ENCODE results near the gene DOCK4. TPM values are rescaled to one million over a fixed set of nuclear protein-coding genes. Genes with fewer than 3 reads are reported as not detected.

DOCK4 gene
- total RNA-seq, 4 donors from 2014 or later = 30.8 to 49.8 (median 37.2) TPM

GRCh38 chr7:111839261-111839660, 366.9 kb downstream of the DOCK4 start:
- no peak overlapping the region for H3K4me3 ChIP-seq
- TF ChIP-seq CTCF (IDR thresholded peaks at IDR 0.05) (no peak), EP300 (IDR thresholded peaks at IDR 0.05) (no peak), POLR2A (IDR thresholded peaks at IDR 0.05) (no peak)
- H3K27me3 ChIP-seq = no peaks in the 10 kb centered on the region
- peaks cover 0 to 19% (median 0%) of the 10 kb centered on the region in 3 donors for H3K36me3 ChIP-seq
- DNase-seq (ENCODE audit: low spot score in 2 of 2) = no peak
- peaks cover 0 to 17% (median 6%) of the 10 kb centered on the region in 4 donors for H3K4me1 ChIP-seq
- H3K9me3 ChIP-seq = peaks cover 0 to 8% (median 0%) of the 10 kb centered on the region in 4 donors
- no peak overlapping the region for H3K27ac ChIP-seq

- TF ChIP-seq POLR2A (IDR thresholded peaks at IDR 0.05) = no peak
- TF ChIP-seq CTCF (IDR thresholded peaks at IDR 0.05) = no peak
- TF ChIP-seq EP300 (IDR thresholded peaks at IDR 0.05) = no peak
- Histone ChIP-seq H3K9me3 (peaks cover 0 to 8% (median 0%) of the 10 kb centered on the region in 4 donors), H3K36me3 (no peaks in the 10 kb centered on the region), H3K4me1 (peaks cover 0 to 30% (median 8%) of the 10 kb centered on the region in 4 donors), H3K27me3 (no peaks in the 10 kb centered on the region), H3K27ac (no peak overlapping the region), H3K4me3 (no peak overlapping the region)
- DNase-seq (ENCODE audit: low spot score in 2 of 2) = no peak
- WGBS, 2 donors = 90 to 96% methylated on average over 1 of the region's 1 CpG
Measured at GRCh38 chr7:111836592-111836991, 369.6 kb downstream of the DOCK4 start.

GRCh38 chr7:111835066-111835465, 371.1 kb downstream of the DOCK4 start:
- Histone ChIP-seq H3K4me1 (peaks cover 0 to 30% (median 8%) of the 10 kb centered on the region in 4 donors), H3K36me3 (no peaks in the 10 kb centered on the region), H3K9me3 (peaks cover 0 to 8% (median 0%) of the 10 kb centered on the region in 4 donors), H3K27me3 (no peaks in the 10 kb centered on the region), H3K27ac (peak overlapping the region in 1 of 4 donors; percentile 44), H3K4me3 (no peak overlapping the region)
- no peak for TF ChIP-seq CTCF (IDR thresholded peaks at IDR 0.05)
- TF ChIP-seq EP300 (IDR thresholded peaks at IDR 0.05) = peak in 1 of 2 donors; percentile 30
- no peak for DNase-seq (ENCODE audit: low spot score in 2 of 2)

- WGBS, 2 donors = 88 to 91% methylated on average over 2 of the region's 2 CpGs
- TF ChIP-seq CTCF (IDR thresholded peaks at IDR 0.05) = no peak
- no peak for TF ChIP-seq POLR2A (IDR thresholded peaks at IDR 0.05)
- no peak for TF ChIP-seq EP300 (IDR thresholded peaks at IDR 0.05)
Measured at GRCh38 chr7:111834367-111834766, 371.8 kb downstream of the DOCK4 start.

GRCh38 chr7:111833466-111833865, 372.7 kb downstream of the DOCK4 start:
- no peak for DNase-seq (ENCODE audit: low spot score in 2 of 2)
- H3K4me3 ChIP-seq = no peak overlapping the region
- H3K27ac ChIP-seq = peak overlapping the region in 1 of 4 donors; percentile 8
- no peaks in the 10 kb centered on the region for H3K36me3 ChIP-seq
- H3K9me3 ChIP-seq = peaks cover 0 to 8% (median 0%) of the 10 kb centered on the region in 4 donors
- H3K4me1 ChIP-seq = peaks cover 0 to 30% (median 8%) of the 10 kb centered on the region in 4 donors
- TF ChIP-seq POLR2A (IDR thresholded peaks at IDR 0.05) (no peak), CTCF (IDR thresholded peaks at IDR 0.05) (no peak)
- H3K27me3 ChIP-seq = no peaks in the 10 kb centered on the region

More at GRCh38 chr7:111834367-111834766, 371.8 kb downstream of the DOCK4 start:
- DNase-seq (ENCODE audit: low spot score in 2 of 2) = no peak
- Histone ChIP-seq H3K36me3 (no peaks in the 10 kb centered on the region), H3K27ac (no peak overlapping the region), H3K9me3 (peaks cover 0 to 8% (median 0%) of the 10 kb centered on the region in 4 donors), H3K27me3 (no peaks in the 10 kb centered on the region), H3K4me3 (no peak overlapping the region), H3K4me1 (peaks cover 0 to 30% (median 8%) of the 10 kb centered on the region in 4 donors)
